ENCODE results near the gene APP.

APP gene

GRCh38 chr21:25885405-25885804 lies 285.2 kb downstream of the APP start:
- H3K36me3 ChIP-seq (ENCODE audit: control insufficient read depth, insufficient read depth, low read length), result peaks cover 3% of the 10 kb centered on the region
- H3K4me1 ChIP-seq (ENCODE audit: control insufficient read depth, insufficient read depth, low read length), result no peaks in the 10 kb centered on the region
- H3K9me3 ChIP-seq (ENCODE audit: control insufficient read depth, insufficient read depth, low read length), result no peaks in the 10 kb centered on the region
- H3K27me3 ChIP-seq (ENCODE audit: control insufficient read depth, insufficient read depth, low read length), result no peaks in the 10 kb centered on the region
- H3K9ac ChIP-seq (ENCODE audit: low read depth, low read length), result no peak overlapping the region
- H3K4me3 ChIP-seq (ENCODE audit: low read depth, low read length), result no peak overlapping the region

GRCh38 chr21:25884311-25884710 lies 286.3 kb downstream of the APP start:
- Histone ChIP-seq H3K4me1 (ENCODE audit: control insufficient read depth, insufficient read depth, low read length) (no peaks in the 10 kb centered on the region), H3K9ac (ENCODE audit: low read depth, low read length) (no peak overlapping the region), H3K27me3 (ENCODE audit: control insufficient read depth, insufficient read depth, low read length) (no peaks in the 10 kb centered on the region), H3K4me3 (ENCODE audit: low read depth, low read length) (no peak overlapping the region), H3K9me3 (ENCODE audit: control insufficient read depth, insufficient read depth, low read length) (no peaks in the 10 kb centered on the region), H3K36me3 (ENCODE audit: control insufficient read depth, insufficient read depth, low read length) (peaks cover 3% of the 10 kb centered on the region)

GRCh38 chr21:25881524-25882376 lies 288.8 kb downstream of the APP start:
- no peak overlapping the region for H3K9ac ChIP-seq (ENCODE audit: low read depth, low read length)
- no peaks in the 10 kb centered on the region for H3K9me3 ChIP-seq (ENCODE audit: control insufficient read depth, insufficient read depth, low read length)
- no peak overlapping the region for H3K4me3 ChIP-seq (ENCODE audit: low read depth, low read length)
- no peaks in the 10 kb centered on the region for H3K36me3 ChIP-seq (ENCODE audit: control insufficient read depth, insufficient read depth, low read length)
- no peaks in the 10 kb centered on the region for H3K4me1 ChIP-seq (ENCODE audit: control insufficient read depth, insufficient read depth, low read length)
- H3K27me3 ChIP-seq (ENCODE audit: control insufficient read depth, insufficient read depth, low read length), result no peaks in the 10 kb centered on the region

GRCh38 chr21:25879203-25879602 lies 291.4 kb downstream of the APP start:
- no peak overlapping the region for H3K4me3 ChIP-seq (ENCODE audit: low read depth, low read length)
- H3K27me3 ChIP-seq (ENCODE audit: control insufficient read depth, insufficient read depth, low read length), result no peaks in the 10 kb centered on the region
- no peaks in the 10 kb centered on the region for H3K9me3 ChIP-seq (ENCODE audit: control insufficient read depth, insufficient read depth, low read length)
- H3K9ac ChIP-seq (ENCODE audit: low read depth, low read length), result no peak overlapping the region
- H3K36me3 ChIP-seq (ENCODE audit: control insufficient read depth, insufficient read depth, low read length), result no peaks in the 10 kb centered on the region
- no peaks in the 10 kb centered on the region for H3K4me1 ChIP-seq (ENCODE audit: control insufficient read depth, insufficient read depth, low read length)

DNA sequence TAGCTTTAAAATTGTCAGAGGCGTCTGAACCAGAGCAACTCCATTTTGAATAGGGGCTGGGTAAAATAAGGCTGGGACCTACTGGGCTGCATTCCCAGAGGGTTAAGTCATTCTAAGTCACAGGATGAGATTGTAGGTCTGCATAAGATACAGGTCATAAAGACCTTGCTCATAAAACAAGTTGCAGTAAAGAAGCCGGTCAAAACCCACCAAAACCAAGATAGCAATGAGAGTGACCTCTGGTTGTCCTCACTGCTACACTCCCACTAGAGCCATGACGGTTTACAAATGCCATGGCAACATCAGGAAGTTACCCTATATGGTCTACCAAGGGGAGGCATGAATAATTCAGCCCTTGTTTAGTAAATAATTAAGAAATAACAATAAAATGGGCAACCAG lies 292.2 kb downstream of the APP start:
- Histone ChIP-seq H3K9ac (ENCODE audit: low read depth, low read length) (no peak overlapping the region), H3K4me3 (ENCODE audit: low read depth, low read length) (no peak overlapping the region), H3K27me3 (ENCODE audit: control insufficient read depth, insufficient read depth, low read length) (no peaks in the 10 kb centered on the region), H3K4me1 (ENCODE audit: control insufficient read depth, insufficient read depth, low read length) (no peaks in the 10 kb centered on the region), H3K9me3 (ENCODE audit: control insufficient read depth, insufficient read depth, low read length) (no peaks in the 10 kb centered on the region), H3K36me3 (ENCODE audit: control insufficient read depth, insufficient read depth, low read length) (no peaks in the 10 kb centered on the region)

- Histone ChIP-seq H3K4me3 (ENCODE audit: low read depth, low read length) (no peak overlapping the region), H3K36me3 (ENCODE audit: control insufficient read depth, insufficient read depth, low read length) (no peaks in the 10 kb centered on the region), H3K9me3 (ENCODE audit: control insufficient read depth, insufficient read depth, low read length) (no peaks in the 10 kb centered on the region), H3K9ac (ENCODE audit: low read depth, low read length) (no peak overlapping the region), H3K27me3 (ENCODE audit: control insufficient read depth, insufficient read depth, low read length) (no peaks in the 10 kb centered on the region), H3K4me1 (ENCODE audit: control insufficient read depth, insufficient read depth, low read length) (no peaks in the 10 kb centered on the region)
Measured at GRCh38 chr21:25872271-25872670, 298.3 kb downstream of the APP start.

GRCh38 chr21:25871566-25871965 lies 299.0 kb downstream of the APP start:
- H3K27me3 ChIP-seq (ENCODE audit: control insufficient read depth, insufficient read depth, low read length), result no peaks in the 10 kb centered on the region
- no peaks in the 10 kb centered on the region for H3K9me3 ChIP-seq (ENCODE audit: control insufficient read depth, insufficient read depth, low read length)
- H3K4me3 ChIP-seq (ENCODE audit: low read depth, low read length), result no peak overlapping the region
- no peaks in the 10 kb centered on the region for H3K4me1 ChIP-seq (ENCODE audit: control insufficient read depth, insufficient read depth, low read length)
- no peak overlapping the region for H3K9ac ChIP-seq (ENCODE audit: low read depth, low read length)
- no peaks in the 10 kb centered on the region for H3K36me3 ChIP-seq (ENCODE audit: control insufficient read depth, insufficient read depth, low read length)

- Histone ChIP-seq H3K36me3 (ENCODE audit: control insufficient read depth, insufficient read depth, low read length) (no peaks in the 10 kb centered on the region), H3K9me3 (ENCODE audit: control insufficient read depth, insufficient read depth, low read length) (no peaks in the 10 kb centered on the region), H3K9ac (ENCODE audit: low read depth, low read length) (no peak overlapping the region), H3K4me1 (ENCODE audit: control insufficient read depth, insufficient read depth, low read length) (no peaks in the 10 kb centered on the region), H3K27me3 (ENCODE audit: control insufficient read depth, insufficient read depth, low read length) (no peaks in the 10 kb centered on the region), H3K4me3 (ENCODE audit: low read depth, low read length) (no peak overlapping the region)
Measured at GRCh38 chr21:25870084-25870483, 300.5 kb downstream of the APP start.

DNA sequence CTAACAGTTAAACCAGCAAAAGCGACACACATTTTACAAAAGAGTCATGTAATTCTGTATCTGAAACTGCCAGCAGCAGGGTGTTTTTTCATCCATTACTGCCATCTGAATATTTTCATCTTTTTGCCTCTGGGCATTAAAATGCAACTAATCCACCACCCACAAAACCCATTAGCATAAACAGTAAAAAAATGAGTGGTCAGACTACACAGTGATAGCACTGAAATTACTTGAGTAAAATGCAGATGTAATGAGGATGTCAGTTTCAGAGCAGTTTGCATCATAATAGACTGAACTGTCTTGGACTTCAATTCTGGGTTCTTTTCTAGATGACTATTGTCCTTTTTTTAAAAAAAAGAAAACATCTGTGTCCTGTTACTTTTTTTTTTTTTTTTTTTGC lies 303.5 kb downstream of the APP start:
- no peak overlapping the region for H3K9ac ChIP-seq (ENCODE audit: low read depth, low read length)
- no peaks in the 10 kb centered on the region for H3K9me3 ChIP-seq (ENCODE audit: control insufficient read depth, insufficient read depth, low read length)
- H3K27me3 ChIP-seq (ENCODE audit: control insufficient read depth, insufficient read depth, low read length), result no peaks in the 10 kb centered on the region
- no peaks in the 10 kb centered on the region for H3K4me1 ChIP-seq (ENCODE audit: control insufficient read depth, insufficient read depth, low read length)
- no peak overlapping the region for H3K4me3 ChIP-seq (ENCODE audit: low read depth, low read length)
- H3K36me3 ChIP-seq (ENCODE audit: control insufficient read depth, insufficient read depth, low read length), result no peaks in the 10 kb centered on the region

GRCh38 chr21:25863747-25864146 lies 306.8 kb downstream of the APP start:
- H3K36me3 ChIP-seq (ENCODE audit: control insufficient read depth, insufficient read depth, low read length), result no peaks in the 10 kb centered on the region
- no peaks in the 10 kb centered on the region for H3K9me3 ChIP-seq (ENCODE audit: control insufficient read depth, insufficient read depth, low read length)
- no peak overlapping the region for H3K4me3 ChIP-seq (ENCODE audit: low read depth, low read length)

DNA sequence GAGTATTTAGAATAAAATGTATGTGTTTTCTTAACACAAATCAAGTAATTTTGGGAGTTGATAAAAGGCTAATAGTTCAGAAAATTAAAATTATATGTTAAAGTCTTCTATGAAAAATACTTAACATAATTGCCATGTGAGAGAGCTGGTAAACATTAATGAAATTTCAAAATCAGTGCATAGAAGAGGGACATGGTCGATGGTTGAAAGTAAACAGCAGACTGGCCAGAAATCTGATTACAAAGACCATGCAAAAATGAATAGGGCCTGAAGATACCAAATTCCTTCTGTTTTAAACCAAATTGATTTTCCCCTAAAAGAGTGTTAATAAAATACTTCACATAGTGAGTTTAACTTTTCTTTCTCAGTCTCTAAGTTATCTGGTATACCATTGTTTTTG lies 307.5 kb downstream of the APP start:
- H3K4me3 ChIP-seq (ENCODE audit: low read depth, low read length), result no peak overlapping the region
- H3K4me1 ChIP-seq (ENCODE audit: control insufficient read depth, insufficient read depth, low read length), result no peaks in the 10 kb centered on the region
- no peak overlapping the region for H3K9ac ChIP-seq (ENCODE audit: low read depth, low read length)
- H3K27me3 ChIP-seq (ENCODE audit: control insufficient read depth, insufficient read depth, low read length), result no peaks in the 10 kb centered on the region
- H3K9me3 ChIP-seq (ENCODE audit: control insufficient read depth, insufficient read depth, low read length), result no peaks in the 10 kb centered on the region
- no peaks in the 10 kb centered on the region for H3K36me3 ChIP-seq (ENCODE audit: control insufficient read depth, insufficient read depth, low read length)

More at GRCh38 chr21:25863747-25864146, 306.8 kb downstream of the APP start:
- H3K27me3 ChIP-seq (ENCODE audit: control insufficient read depth, insufficient read depth, low read length), result no peaks in the 10 kb centered on the region
- no peaks in the 10 kb centered on the region for H3K4me1 ChIP-seq (ENCODE audit: control insufficient read depth, insufficient read depth, low read length)
- no peak overlapping the region for H3K9ac ChIP-seq (ENCODE audit: low read depth, low read length)

DNA sequence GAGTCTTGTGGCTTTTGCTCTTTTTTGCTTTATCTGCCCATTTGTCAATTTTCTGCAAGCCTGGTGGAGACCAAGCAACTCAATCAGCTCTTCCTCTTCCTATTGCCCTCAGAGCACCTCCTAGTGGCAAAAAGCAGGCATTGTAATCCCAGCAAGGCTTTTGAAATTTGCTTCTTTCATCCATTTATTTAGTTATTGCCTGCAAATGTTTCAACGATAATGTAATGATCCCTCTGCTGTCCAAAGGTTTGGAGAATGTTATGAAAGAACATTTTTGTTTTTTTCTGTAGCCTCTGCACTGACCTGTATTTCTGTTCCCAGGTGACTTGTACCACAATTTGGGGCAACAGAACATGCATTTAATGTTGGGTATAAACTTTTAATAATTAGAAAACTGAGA lies 308.0 kb downstream of the APP start:
- H3K4me3 ChIP-seq (ENCODE audit: low read depth, low read length), result no peak overlapping the region
- no peaks in the 10 kb centered on the region for H3K27me3 ChIP-seq (ENCODE audit: control insufficient read depth, insufficient read depth, low read length)
- H3K4me1 ChIP-seq (ENCODE audit: control insufficient read depth, insufficient read depth, low read length), result no peaks in the 10 kb centered on the region
- H3K36me3 ChIP-seq (ENCODE audit: control insufficient read depth, insufficient read depth, low read length), result no peaks in the 10 kb centered on the region
- no peak overlapping the region for H3K9ac ChIP-seq (ENCODE audit: low read depth, low read length)
- no peaks in the 10 kb centered on the region for H3K9me3 ChIP-seq (ENCODE audit: control insufficient read depth, insufficient read depth, low read length)

Measured in iPS-15b (cell line).